Muscle layer of duodenum (tissue), 2 donors: ENCODE data around the gene PTPRN2.
"Not testable (repeated sequence)": the region's sequence is repeated elsewhere in the genome, so short reads cannot be mapped to it uniquely, and the experiment has no call there.

Experiments used
- H3K27ac ChIP-seq: one replicate; pipeline ENCODE4 v1.7.0; 2013; ENCODE audit warnings: mild to moderate bottlenecking, low read length
- H3K27me3 ChIP-seq: one replicate; pipeline ENCODE4 v1.7.0; 2013; ENCODE audit warnings: low read depth, mild to moderate bottlenecking, control low read depth, low read length
- H3K36me3 ChIP-seq, 2 donors: one replicate each; pipeline ENCODE4 v1.7.0; 2013; ENCODE audit warnings: low read length in 2 of 2, control low read depth in 1 of 2, mild to moderate bottlenecking in 1 of 2; ENCODE audit not compliant: insufficient read depth in 2 of 2, control insufficient read depth in 1 of 2
- H3K4me1 ChIP-seq, 2 donors: one replicate each; pipeline ENCODE4 v1.7.0; 2013; ENCODE audit warnings: low read length in 2 of 2, mild to moderate bottlenecking in 2 of 2, control low read depth in 1 of 2, moderate library complexity in 1 of 2; ENCODE audit not compliant: insufficient read depth in 2 of 2, control insufficient read depth in 1 of 2
- H3K4me3 ChIP-seq, 2 donors: one replicate each; pipeline ENCODE4 v1.7.0; 2013; ENCODE audit warnings: low read length in 2 of 2, low read depth in 1 of 2, mild to moderate bottlenecking in 1 of 2
- H3K9me3 ChIP-seq, 2 donors: one replicate each; pipeline ENCODE4 v1.7.0; 2013; ENCODE audit warnings: low read length in 2 of 2, control low read depth in 1 of 2, mild to moderate bottlenecking in 1 of 2; ENCODE audit not compliant: control insufficient read depth in 1 of 2
- donor health status: healthy.

PTPRN2 gene

GRCh38 chr7:157941210-157941609 is 646.4 kb downstream of the PTPRN2 start:
- no peaks in the 10 kb centered on the region for H3K36me3 ChIP-seq
- H3K27me3 ChIP-seq: no peaks in the 10 kb centered on the region
- no peak overlapping the region for H3K4me3 ChIP-seq
- H3K4me1 ChIP-seq: no peaks in the 10 kb centered on the region
- peaks cover 0 to 2% of the 10 kb centered on the region in 2 donors for H3K9me3 ChIP-seq
- no peak overlapping the region for H3K27ac ChIP-seq

- Histone ChIP-seq H3K4me1 (no peaks in the 10 kb centered on the region), H3K4me3 (no peak overlapping the region), H3K9me3 (no peaks in the 10 kb centered on the region), H3K36me3 (no peaks in the 10 kb centered on the region), H3K27me3 (no peaks in the 10 kb centered on the region), H3K27ac (no peak overlapping the region)
These were observed 647.1 kb downstream of the PTPRN2 start for GRCh38 chr7:157940497-157940896.

- H3K4me3 ChIP-seq: no peak overlapping the region
- H3K36me3 ChIP-seq: no peaks in the 10 kb centered on the region
- no peaks in the 10 kb centered on the region for H3K27me3 ChIP-seq
- H3K9me3 ChIP-seq: no peaks in the 10 kb centered on the region
- H3K4me1 ChIP-seq: no peaks in the 10 kb centered on the region
- H3K27ac ChIP-seq: no peak overlapping the region
These were observed 649.4 kb downstream of the PTPRN2 start for GRCh38 chr7:157938211-157938610.

- H3K4me1 ChIP-seq: no peaks in the 10 kb centered on the region
- H3K27ac ChIP-seq: no peak overlapping the region
These were observed 650.2 kb downstream of the PTPRN2 start for GRCh38 chr7:157937406-157937805.

GRCh38 chr7:157936976-157937375 is 650.6 kb downstream of the PTPRN2 start:
- Histone ChIP-seq H3K27me3 (no peaks in the 10 kb centered on the region), H3K4me3 (no peak overlapping the region), H3K27ac (no peak overlapping the region), H3K9me3 (no peaks in the 10 kb centered on the region), H3K4me1 (no peaks in the 10 kb centered on the region), H3K36me3 (no peaks in the 10 kb centered on the region)

More at GRCh38 chr7:157937406-157937805, 650.2 kb downstream of the PTPRN2 start:
- Histone ChIP-seq H3K9me3 (no peaks in the 10 kb centered on the region), H3K4me3 (no peak overlapping the region), H3K27me3 (no peaks in the 10 kb centered on the region), H3K36me3 (no peaks in the 10 kb centered on the region)

- not testable (repeated sequence) for H3K27me3 ChIP-seq, H3K9me3 ChIP-seq, H3K27ac ChIP-seq, H3K4me3 ChIP-seq, H3K4me1 ChIP-seq, H3K36me3 ChIP-seq
These were observed 651.9 kb downstream of the PTPRN2 start for GRCh38 chr7:157935721-157936120.

- H3K4me1 ChIP-seq, H3K36me3 ChIP-seq, H3K27ac ChIP-seq, H3K9me3 ChIP-seq, H3K4me3 ChIP-seq, H3K27me3 ChIP-seq: not testable (repeated sequence)
These were observed 654.1 kb downstream of the PTPRN2 start for GRCh38 chr7:157933219-157934155.

- no peaks in the 10 kb centered on the region for H3K36me3 ChIP-seq
- no peak overlapping the region for H3K4me3 ChIP-seq
- H3K27me3 ChIP-seq: no peaks in the 10 kb centered on the region
- no peaks in the 10 kb centered on the region for H3K4me1 ChIP-seq
- H3K27ac ChIP-seq: no peak overlapping the region
- H3K9me3 ChIP-seq: no peaks in the 10 kb centered on the region
These were observed 655.0 kb downstream of the PTPRN2 start for GRCh38 chr7:157932498-157933218.

GRCh38 chr7:157930926-157931466 is 656.6 kb downstream of the PTPRN2 start:
- no peak overlapping the region for H3K27ac ChIP-seq
- H3K4me3 ChIP-seq: no peak overlapping the region
- H3K36me3 ChIP-seq: no peaks in the 10 kb centered on the region
- no peaks in the 10 kb centered on the region for H3K4me1 ChIP-seq
- H3K27me3 ChIP-seq: no peaks in the 10 kb centered on the region
- no peaks in the 10 kb centered on the region for H3K9me3 ChIP-seq

GRCh38 chr7:157930441-157930840 is 657.2 kb downstream of the PTPRN2 start:
- Histone ChIP-seq H3K4me3 (no peak overlapping the region), H3K9me3 (no peaks in the 10 kb centered on the region), H3K36me3 (no peaks in the 10 kb centered on the region), H3K27ac (no peak overlapping the region), H3K27me3 (no peaks in the 10 kb centered on the region), H3K4me1 (no peaks in the 10 kb centered on the region)

- no peaks in the 10 kb centered on the region for H3K4me1 ChIP-seq
- no peaks in the 10 kb centered on the region for H3K9me3 ChIP-seq
- no peaks in the 10 kb centered on the region for H3K36me3 ChIP-seq
- no peaks in the 10 kb centered on the region for H3K27me3 ChIP-seq
- H3K27ac ChIP-seq: no peak overlapping the region
- no peak overlapping the region for H3K4me3 ChIP-seq
These were observed 658.0 kb downstream of the PTPRN2 start for GRCh38 chr7:157929671-157930070.
